Endothelial cell of umbilical vein (primary cell): ENCODE results near the gene CHPF2. TPM values are rescaled to one million over a fixed set of nuclear protein-coding genes. Genes with fewer than 3 reads are reported as not detected.

Experiments
- BruUV-seq: library from RNA; stranded (reverse); fragments of 400-500 nt; replicated peaks from 2 replicates; lab custom pipeline; 2021; lab: Mats Ljungman, UMichigan
- CTCF ChIA-PET: fragments of 300-600, 350-600 bp; sonication (Branson Sonifier 250); formaldehyde crosslinking; loops from one replicate; lab custom pipeline; 2021; ENCODE audit warnings: antibody characterized with exemption, inconsistent platforms; lab: Charles Lee
- POLR2A ChIA-PET: fragments of 300-600, 350-600 bp; sonication (Branson Sonifier 250); formaldehyde crosslinking; loops from one replicate; lab custom pipeline; 2021; ENCODE audit warnings: antibody characterized with exemption, inconsistent platforms; lab: Charles Lee
- DNase-seq: peaks from one replicate; pipeline ENCODE4 v3.0.0-alpha.2; 2011; ENCODE audit warnings: low read depth, low spot score
- FAIRE-seq: peaks from 2 replicates; lab custom pipeline; 2011; peaks lifted over from hg19 to GRCh38; lab: Jason Lieb, UNC
- H2AFZ ChIP-seq: 2 replicates; pipeline ENCODE4 v1.6.0; 2012; ENCODE audit warnings: low read depth, low read length, control low read depth, inconsistent platforms
- H3K27ac ChIP-seq: 2 replicates; pipeline ENCODE4 v1.5.1; 2011; ENCODE audit warnings: low read depth, mild to moderate bottlenecking, control low read depth, low read length, moderate library complexity; ENCODE audit not compliant: insufficient read depth
- H3K27me3 ChIP-seq, 2 experiments: 2 replicates each; pipeline versions ENCODE4 v1.6.0 to v1.6.1; 2011; ENCODE audit warnings: low read length in 2 of 2, mixed read lengths in 1 of 2; ENCODE audit not compliant: control insufficient read depth in 2 of 2, insufficient read depth in 2 of 2
- H3K36me3 ChIP-seq, 2 experiments: 2 replicates in 1 of 2; 3 replicates in 1 of 2; pipeline ENCODE4 v1.5.1; 2011; ENCODE audit warnings: low read length in 2 of 2, mild to moderate bottlenecking in 1 of 2, moderate library complexity in 1 of 2; ENCODE audit not compliant: control insufficient read depth in 2 of 2, insufficient read depth in 2 of 2; ENCODE audit errors: extremely low read depth in 1 of 2
- H3K4me1 ChIP-seq: 3 replicates; pipeline ENCODE4 v1.5.1; 2011; ENCODE audit warnings: mild to moderate bottlenecking, low read length; ENCODE audit not compliant: control insufficient read depth, insufficient read depth; ENCODE audit errors: extremely low read depth
- H3K4me2 ChIP-seq: 2 replicates; pipeline ENCODE4 v1.6.1; 2011; ENCODE audit warnings: low read length, control low read depth, mixed read lengths; ENCODE audit not compliant: insufficient read depth
- H3K4me3 ChIP-seq, 3 experiments: fragments of 200-600 bp in 1 of 3; sonication (generic), shearing (Covaris generic) in 1 of 3; replicated peaks in 1 of 3; 2 replicates each; pipeline ENCODE4 v1.5.1; 2011 to 2016; ENCODE audit warnings: control low read depth in 3 of 3, low read length in 3 of 3, mild to moderate bottlenecking in 2 of 3, inconsistent platforms in 1 of 3, low read depth in 1 of 3, moderate library complexity in 1 of 3; ENCODE audit not compliant: insufficient read depth in 1 of 3
- H3K79me2 ChIP-seq: 2 replicates; pipeline ENCODE4 v1.6.0; 2012; ENCODE audit warnings: low read length, inconsistent platforms; ENCODE audit not compliant: control insufficient read depth, insufficient read depth
- H3K9ac ChIP-seq: replicated peaks from 2 replicates; pipeline ENCODE3; 2011; ENCODE audit warnings: low read length, control low read depth; ENCODE audit not compliant: insufficient read depth; ENCODE audit errors: extremely low read depth
- H3K9me1 ChIP-seq: replicated peaks from 3 replicates; pipeline ENCODE4 v1.6.0; 2011; ENCODE audit warnings: mild to moderate bottlenecking, low read length; ENCODE audit not compliant: control insufficient read depth, insufficient read depth; ENCODE audit errors: extremely low read depth
- H3K9me3 ChIP-seq: replicated peaks from 2 replicates; pipeline ENCODE4 v1.5.1; 2012; ENCODE audit warnings: low read length, inconsistent platforms; ENCODE audit not compliant: control insufficient read depth, insufficient read depth
- H4K20me1 ChIP-seq: replicated peaks from 2 replicates; pipeline ENCODE3; 2011; ENCODE audit warnings: mild to moderate bottlenecking, low read length; ENCODE audit not compliant: control insufficient read depth, insufficient read depth; ENCODE audit errors: extremely low read depth
- CTCF ChIP-seq, 2 donors: IDR thresholded peaks; 1 replicate in 1 of 2; 2 replicates in 1 of 2; pipeline ENCODE4 v1.5.1; 2011; ENCODE audit warnings: low read length in 2 of 2, mild to moderate bottlenecking in 2 of 2, moderate library complexity in 2 of 2, control low read depth in 1 of 2, inconsistent platforms in 1 of 2, low read depth in 1 of 2; ENCODE audit not compliant: insufficient read depth in 1 of 2; ENCODE audit errors: extremely low read depth in 1 of 2
- EZH2 ChIP-seq: IDR thresholded peaks from 2 replicates; pipeline ENCODE4 v1.6.1; 2012; ENCODE audit warnings: borderline replicate concordance, low read depth, mild to moderate bottlenecking, moderate library complexity, low read length, inconsistent platforms; ENCODE audit not compliant: severe bottlenecking
- FOS ChIP-seq: IDR thresholded peaks from 2 replicates; pipeline ENCODE4 v1.6.1; 2011; ENCODE audit warnings: mild to moderate bottlenecking, low read length, moderate library complexity, borderline replicate concordance; ENCODE audit not compliant: insufficient read depth
- GATA2 ChIP-seq: IDR thresholded peaks from 2 replicates; pipeline ENCODE4 v1.7.0; 2011; ENCODE audit warnings: low read depth, mild to moderate bottlenecking, moderate library complexity, mixed read lengths, low read length; ENCODE audit not compliant: insufficient read length, insufficient read depth
- JUN ChIP-seq: IDR thresholded peaks from 2 replicates; pipeline ENCODE4 v1.6.1; 2011; ENCODE audit warnings: borderline replicate concordance, low read depth; ENCODE audit not compliant: insufficient read length, insufficient read depth
- MAX ChIP-seq: IDR thresholded peaks from 2 replicates; pipeline ENCODE4 v1.6.1; 2011; ENCODE audit not compliant: insufficient read depth, insufficient read length
- MYC ChIP-seq: IDR thresholded peaks from one replicate; pipeline ENCODE4 v1.6.1; 2011; ENCODE audit warnings: mild to moderate bottlenecking, low read depth, low read length
- POLR2A ChIP-seq: IDR thresholded peaks from 2 replicates; pipeline ENCODE4 v1.6.1; 2012; ENCODE audit warnings: low read depth, mild to moderate bottlenecking, control low read depth, low read length
- POLR2AphosphoS5 ChIP-seq: IDR thresholded peaks from 2 replicates; pipeline ENCODE4 v1.6.1; 2012; ENCODE audit warnings: low read depth, mild to moderate bottlenecking, control low read depth, low read length, moderate library complexity; ENCODE audit not compliant: insufficient read depth
- dilution Hi-C: fragments of 300-500 bp; cut with MboI; formaldehyde crosslinking; loops from one replicate; pipeline ENCODE4 v1.15.0; 2019; ENCODE audit warnings: low sequenced_read_pairs; ENCODE audit not compliant: extremely low pct_ligation_motif_present
- intact Hi-C: fragments of 100-400 bp; cut with micrococcal nuclease; formaldehyde crosslinking; loops from one replicate; pipeline ENCODE4 v1.10.0; 2022
- polyA plus RNA-seq, 4 experiments: library from polyadenylated mRNA; depleted of rRNA in 3 of 4; stranded (reverse) in 3 of 4; unstranded in 1 of 4; fragments of >200 nt; gene quantifications; 2 replicates each; pipeline versions ENCODE4 v1.2.1 to v1.2.3, GENCODE V29; 2011 to 2012; ENCODE audit warnings: missing spikeins in 1 of 4
- total RNA-seq: library from RNA; stranded (reverse); gene quantifications from 2 replicates; pipeline ENCODE4 v1.2.3, GENCODE V29; 2021

CHPF2 gene
- total and polyA plus RNA-seq, 2 donors (not counting 3 experiments of a cell fraction or from before 2014, with no cell fraction given), result 72.8 to 75.0 TPM

- Histone ChIP-seq H3K79me2 (no peaks in the 10 kb centered on the region), H3K4me1 (peaks cover under 1% of the 10 kb centered on the region), H3K9me1 (no peaks in the 10 kb centered on the region), H4K20me1 (no peaks in the 10 kb centered on the region), H3K4me3 (no peak overlapping the region), H3K9me3 (no peaks in the 10 kb centered on the region), H2AFZ (no peak overlapping the region), H3K9ac (no peak overlapping the region), H3K27ac (no peak overlapping the region), H3K27me3 (peaks cover 2 to 10% of the 10 kb centered on the region in 2 experiments), H3K36me3 (no peaks in the 10 kb centered on the region), H3K4me2 (no peak overlapping the region)
- intact Hi-C loops, result no loop called here
- FAIRE-seq, result no peak
- POLR2A ChIA-PET, result no interaction called here
- dilution Hi-C loops, result no loop called here
- BruUV-seq, result no TSS peak
- no peak for TF ChIP-seq MAX
- TF ChIP-seq POLR2A, result no peak
- TF ChIP-seq GATA2, result no peak
- no peak for TF ChIP-seq CTCF (IDR thresholded peaks at IDR 0.05; ENCODE audit: extremely low read depth in 1 of 2, insufficient read depth in 1 of 2, low read depth in 1 of 2, low read length in 2 of 2)
- no peak for TF ChIP-seq EZH2
- no peak for DNase-seq
- CTCF ChIA-PET, result no interaction called here
These were observed 22.0 kb downstream of the CHPF2 start for GRCh38 chr7:151254316-151254715.

- H3K9me3 ChIP-seq, result no peaks in the 10 kb centered on the region
- H3K9ac ChIP-seq, result no peak overlapping the region
- H3K27me3 ChIP-seq, result peaks cover 2 to 10% of the 10 kb centered on the region in 2 experiments
- no TSS peak for BruUV-seq
- H3K9me1 ChIP-seq, result no peaks in the 10 kb centered on the region
- CTCF ChIA-PET, result interaction anchor here (1.3 to 3.2 kb wide), 2 partner anchors 11 to 131 kb away, joined by 4 to 17 read pairs; no protein-coding TSS in a partner anchor
- H3K79me2 ChIP-seq, result no peaks in the 10 kb centered on the region
- no peak for TF ChIP-seq JUN
- no peak for TF ChIP-seq MYC
- TF ChIP-seq CTCF (IDR thresholded peaks at IDR 0.05; ENCODE audit: extremely low read depth in 1 of 2, insufficient read depth in 1 of 2, low read depth in 1 of 2, low read length in 2 of 2), result no peak
- TF ChIP-seq POLR2AphosphoS5, result no peak
- no peak for TF ChIP-seq GATA2
- no peak for TF ChIP-seq POLR2A
- no peak for TF ChIP-seq FOS
- no peak for TF ChIP-seq EZH2
- TF ChIP-seq MAX, result no peak
- no peak overlapping the region for H3K4me3 ChIP-seq
- no peaks in the 10 kb centered on the region for H3K4me1 ChIP-seq
- intact Hi-C loops (no loop called here), dilution Hi-C loops (no loop called here)
- POLR2A ChIA-PET, result no interaction called here
- DNase-seq (no peak), FAIRE-seq (no peak)
- H3K4me2 ChIP-seq, result no peak overlapping the region
- no peak overlapping the region for H2AFZ ChIP-seq
- no peaks in the 10 kb centered on the region for H3K36me3 ChIP-seq
- no peaks in the 10 kb centered on the region for H4K20me1 ChIP-seq
- H3K27ac ChIP-seq, result no peak overlapping the region
These were observed 22.6 kb downstream of the CHPF2 start for GRCh38 chr7:151254851-151255250.
